GM12872 (cell line): ENCODE results near the gene LSM14B.

Source experiments
- CTCF ChIP-seq: IDR thresholded peaks from 3 replicates; pipeline ENCODE4 v1.5.1; 2011; ENCODE audit warnings: low read depth, mild to moderate bottlenecking, low read length, moderate library complexity; ENCODE audit not compliant: insufficient read depth

LSM14B gene

GRCh38 chr20:62141397-62142251, 19.3 kb downstream of the LSM14B start:
- TF ChIP-seq CTCF, result peak; percentile 40; the same call in 1 of the 3 replicates

- no peak for TF ChIP-seq CTCF
Observed at GRCh38 chr20:62142252-62143080, 20.2 kb downstream of the LSM14B start.

- TF ChIP-seq CTCF, result no peak
Observed at GRCh38 chr20:62143081-62143956, 21.0 kb downstream of the LSM14B start, which contains the start of the genes PSMA7 and SS18L1. Gene PSMA7 (minus strand): TSS chr20:62143394. CDS start chr20:62143303, 91 bp downstream. Gene SS18L1 (plus strand): TSS chr20:62143769. CDS start chr20:62143821, 52 bp downstream.

GRCh38 chr20:62143957-62144825, 21.9 kb downstream of the LSM14B start:
- no peak for TF ChIP-seq CTCF

GRCh38 chr20:62145688-62146018, 23.4 kb downstream of the LSM14B start:
- TF ChIP-seq CTCF, result no peak

- no peak for TF ChIP-seq CTCF
Observed at GRCh38 chr20:62146019-62146755, 23.9 kb downstream of the LSM14B start.
